GM19043 (cell line): ENCODE measurements around the gene LCE1D.

Experiments
- ATAC-seq: cut with Tn5 transposase; IDR thresholded peaks from one replicate; pipeline ENCODE4 v1.9.1; 2021; ENCODE audit warnings: low read depth; ENCODE audit not compliant: unreplicated experiment

Gene LCE1D

DNA sequence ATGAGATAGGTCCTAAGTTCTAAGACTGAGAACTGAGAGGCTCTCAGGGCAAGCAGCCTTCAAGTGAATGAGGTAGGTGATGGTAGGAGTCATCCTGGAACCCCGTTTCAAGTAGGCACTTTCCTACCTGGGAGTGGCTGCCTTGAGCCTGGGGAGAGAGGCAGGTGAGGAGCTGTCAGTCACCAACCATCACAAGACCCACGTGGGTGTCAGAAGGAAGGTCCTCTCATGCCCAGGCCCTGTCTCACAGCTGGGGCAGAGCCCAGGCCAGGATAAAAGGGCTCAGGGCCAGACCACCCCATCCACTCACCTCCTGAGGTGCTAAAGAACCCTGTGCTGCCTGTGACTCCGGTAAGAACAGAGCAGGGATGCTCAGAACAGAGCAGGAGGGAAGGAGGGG lies at the start of gene LCE1D:
LCE1D (plus strand) TSS at position 301 of the 400 bp plus-strand sequence. CDS start 1,074 bp downstream, outside the sequence.
- ATAC-seq = no peak

DNA sequence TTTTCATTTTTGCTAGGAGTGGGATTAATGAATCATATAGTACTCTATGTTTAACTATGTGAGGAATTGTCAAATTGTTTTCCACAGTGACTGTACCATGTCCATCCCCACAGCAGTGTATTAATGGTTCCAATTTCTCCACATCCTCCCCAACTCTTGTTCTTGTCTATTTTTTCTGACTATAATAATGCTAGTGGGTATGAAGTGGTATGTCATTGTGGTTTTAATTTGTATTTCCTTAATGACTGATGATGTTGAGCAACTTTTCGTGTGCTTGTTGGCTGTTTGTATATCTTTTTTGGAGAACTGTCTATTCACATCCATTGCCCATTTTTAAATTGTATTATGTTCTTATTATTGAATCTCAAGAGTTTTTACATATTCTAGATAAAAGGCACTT lies 48.7 kb upstream of the LCE1D start:
- ATAC-seq = no peak

- ATAC-seq = no peak
Measured at GRCh38 chr1:152752225-152752624, 44.3 kb upstream of the LCE1D start.

DNA sequence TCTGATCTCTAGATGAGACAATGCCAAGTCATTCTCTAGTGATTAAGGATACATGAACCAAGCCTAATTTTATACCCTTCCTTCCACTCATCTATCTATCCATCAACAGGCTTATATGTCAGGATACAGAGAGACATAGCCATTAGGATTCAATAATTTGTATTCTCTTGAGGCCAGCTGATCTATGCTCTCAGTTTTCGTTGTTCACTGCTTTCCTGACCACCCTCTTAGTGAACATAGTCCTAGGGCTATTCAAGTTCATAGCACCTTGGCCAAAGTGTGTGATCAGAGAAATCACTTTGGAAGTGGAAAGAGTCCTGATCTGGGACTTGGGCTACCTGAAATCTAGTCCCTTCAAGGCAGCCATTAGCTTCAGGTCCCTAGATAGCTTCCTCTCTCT lies 42.9 kb upstream of the LCE1D start:
- no peak for ATAC-seq

DNA sequence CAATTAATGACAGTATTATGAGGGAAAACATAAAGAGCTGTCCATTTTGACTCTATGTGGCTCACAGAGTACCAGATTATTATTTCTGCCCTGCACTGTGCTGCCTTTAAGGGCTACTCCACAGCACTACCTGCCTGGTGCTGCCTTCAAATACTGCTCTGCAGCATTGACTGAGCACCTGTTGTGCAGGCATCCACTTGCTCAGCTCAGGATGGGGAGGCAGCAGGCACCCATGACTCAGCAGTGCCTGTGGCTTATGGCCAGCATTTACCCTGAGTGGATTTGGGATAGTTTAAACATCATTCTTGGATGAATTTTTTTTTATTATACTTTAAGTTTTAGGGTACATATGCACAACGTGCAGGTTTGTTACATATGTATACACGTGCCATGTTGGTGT lies 39.6 kb upstream of the LCE1D start:
- no peak for ATAC-seq

DNA sequence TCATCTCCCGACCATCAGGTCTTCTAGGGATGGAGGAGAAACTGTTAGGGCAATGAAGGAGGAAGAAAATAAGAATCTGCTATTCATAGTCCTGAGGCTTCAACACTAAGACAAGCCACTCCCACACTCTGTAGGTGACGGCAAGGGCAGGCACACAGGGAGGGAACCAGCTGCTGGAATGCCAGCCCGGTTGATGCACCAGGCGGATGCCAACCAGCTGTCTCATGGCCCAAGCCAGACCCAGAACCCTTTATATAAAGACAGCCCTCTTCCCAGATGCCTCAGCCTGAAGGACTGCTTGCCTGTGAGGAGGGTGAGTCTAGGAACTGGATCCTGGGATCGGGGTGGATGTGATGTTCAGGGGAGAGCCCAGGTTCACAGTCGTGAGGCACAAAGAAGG lies 38.8 kb upstream of the LCE1D start, which contains the start of gene KPRP:
KPRP (plus strand) TSS at position 279 of the 400 bp plus-strand sequence. CDS start 1,564 bp downstream, outside the sequence.
- ATAC-seq = no peak

- ATAC-seq = no peak
Measured at GRCh38 chr1:152758636-152759035, 37.9 kb upstream of the LCE1D start.

GRCh38 chr1:152759453-152760173 lies 36.9 kb upstream of the LCE1D start:
- ATAC-seq = no peak

GRCh38 chr1:152760551-152761190 lies 35.9 kb upstream of the LCE1D start:
- no peak for ATAC-seq

GRCh38 chr1:152761609-152762213 lies 34.8 kb upstream of the LCE1D start:
- no peak for ATAC-seq

- ATAC-seq = no peak
Measured at GRCh38 chr1:152768847-152769533, 27.5 kb upstream of the LCE1D start.

DNA sequence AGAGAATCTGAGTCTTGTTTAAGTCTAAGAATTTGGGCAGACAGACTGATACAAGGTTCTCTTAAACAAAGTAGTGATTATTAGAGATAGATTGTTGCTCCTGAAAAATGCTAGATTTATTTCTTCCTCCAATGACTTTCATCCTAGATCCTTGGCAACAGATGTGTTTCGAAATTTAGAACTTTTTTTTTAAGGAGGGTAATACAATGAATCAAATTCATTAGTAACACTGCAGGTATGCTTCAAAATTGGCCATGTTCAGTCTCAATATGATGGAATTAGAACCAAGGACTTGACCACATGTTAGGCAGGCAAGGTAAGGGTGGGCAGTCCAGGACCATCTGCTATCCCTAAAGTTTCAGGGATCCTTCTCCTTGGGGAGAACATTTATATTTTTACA lies 26.1 kb upstream of the LCE1D start:
- ATAC-seq = no peak

DNA sequence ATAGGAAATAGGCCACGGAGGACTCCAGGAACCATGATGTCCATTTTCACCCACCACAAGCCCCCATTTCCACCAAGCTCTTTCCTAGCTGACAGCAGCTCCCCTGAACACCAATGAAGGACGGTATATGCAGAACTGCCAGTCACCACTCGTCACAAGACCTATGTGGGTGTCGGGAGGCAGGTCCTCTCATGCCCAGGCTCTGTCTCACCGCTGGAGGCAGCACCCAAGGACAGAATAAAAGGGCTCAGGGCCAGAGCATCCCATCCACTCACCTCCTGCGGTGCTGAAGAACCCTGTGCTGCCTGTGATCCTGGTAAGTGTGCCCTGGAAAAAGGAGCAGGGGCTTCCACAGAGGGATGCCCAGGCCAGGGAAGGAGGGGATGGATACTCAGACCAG lies 21.6 kb upstream of the LCE1D start, which contains the start of gene LCE1F:
LCE1F (plus strand) TSS at position 266 of the 400 bp plus-strand sequence. CDS start 1,232 bp downstream, outside the sequence.
- ATAC-seq = no peak

DNA sequence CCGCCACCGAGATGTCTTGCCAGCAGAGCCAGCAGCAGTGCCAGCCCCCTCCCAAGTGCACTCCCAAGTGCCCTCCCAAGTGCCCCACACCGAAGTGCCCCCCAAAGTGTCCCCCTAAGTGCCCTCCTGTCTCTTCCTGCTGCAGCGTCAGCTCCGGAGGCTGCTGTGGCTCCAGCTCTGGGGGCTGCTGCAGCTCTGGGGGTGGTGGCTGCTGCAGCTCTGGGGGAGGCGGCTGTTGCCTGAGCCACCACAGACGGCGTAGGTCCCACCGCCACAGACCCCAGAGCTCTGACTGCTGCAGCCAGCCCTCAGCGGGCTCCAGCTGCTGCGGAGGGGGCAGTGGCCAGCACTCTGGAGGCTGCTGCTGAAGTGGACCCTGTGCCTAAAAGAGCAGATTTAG lies 20.2 kb upstream of the LCE1D start:
- no peak for ATAC-seq

- no peak for ATAC-seq
Measured at GRCh38 chr1:152777510-152778137, 18.9 kb upstream of the LCE1D start.

DNA sequence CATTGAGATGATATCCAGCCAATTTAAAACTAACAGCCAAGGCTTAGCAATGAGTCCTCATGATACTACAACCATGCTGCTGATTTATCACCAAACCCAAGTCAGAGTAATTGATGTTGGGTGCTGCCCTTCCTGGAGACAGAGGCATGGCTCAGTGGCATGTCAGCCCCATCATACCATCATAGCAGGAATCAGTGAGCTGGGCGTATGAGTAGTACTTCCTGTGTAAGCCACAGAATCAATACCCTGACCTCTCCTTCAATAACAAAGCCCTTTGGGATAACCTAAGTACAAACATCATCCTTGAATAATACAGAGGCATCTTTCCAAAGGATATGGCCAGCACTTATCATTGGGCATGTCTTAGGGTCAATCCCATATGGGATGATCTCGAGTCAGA lies 13.4 kb upstream of the LCE1D start:
- ATAC-seq = no peak

DNA sequence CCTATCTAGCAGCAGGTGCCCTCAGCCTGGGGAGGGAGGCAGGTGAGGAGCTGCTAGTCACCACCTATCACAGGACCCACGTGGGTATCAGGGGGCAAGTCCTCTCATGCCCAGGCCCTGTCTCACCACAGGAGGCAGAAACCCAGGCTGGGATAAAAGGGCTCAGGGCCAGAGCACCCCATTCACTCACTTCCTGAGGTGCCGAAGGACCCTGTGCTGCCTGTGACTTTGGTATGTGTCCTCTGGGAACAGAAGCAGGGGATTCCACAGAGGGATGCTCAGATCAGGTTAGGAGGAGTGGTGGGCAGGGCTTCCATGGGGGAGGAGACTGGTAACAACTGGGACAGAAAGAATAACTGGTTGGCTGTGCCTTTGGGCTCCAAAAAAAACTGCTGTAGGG lies 10.4 kb upstream of the LCE1D start, which contains the start of gene LCE1E:
LCE1E (plus strand) TSS at position 181 of the 400 bp plus-strand sequence. CDS start 1,043 bp downstream, outside the sequence.
- no peak for ATAC-seq

DNA sequence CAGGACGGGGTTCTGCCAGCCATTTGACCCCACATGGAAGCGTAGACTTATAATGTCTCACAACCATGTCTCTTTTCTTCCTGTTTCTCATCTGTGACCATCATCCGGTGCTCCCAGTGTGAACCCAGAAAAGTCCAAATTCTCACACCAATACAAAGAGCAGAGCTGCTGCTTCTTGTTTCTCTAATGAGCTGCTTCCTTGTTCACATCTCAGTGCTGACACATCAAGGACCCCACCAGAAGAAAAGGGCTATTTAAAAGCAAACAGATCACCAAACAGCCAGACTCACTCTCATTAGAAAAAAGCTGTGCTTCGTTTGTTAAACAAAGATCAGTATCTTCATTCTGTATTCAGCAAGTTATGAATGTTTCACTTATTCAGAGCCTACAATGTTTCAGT lies 835 bp upstream of the LCE1D start:
- ATAC-seq = no peak

DNA sequence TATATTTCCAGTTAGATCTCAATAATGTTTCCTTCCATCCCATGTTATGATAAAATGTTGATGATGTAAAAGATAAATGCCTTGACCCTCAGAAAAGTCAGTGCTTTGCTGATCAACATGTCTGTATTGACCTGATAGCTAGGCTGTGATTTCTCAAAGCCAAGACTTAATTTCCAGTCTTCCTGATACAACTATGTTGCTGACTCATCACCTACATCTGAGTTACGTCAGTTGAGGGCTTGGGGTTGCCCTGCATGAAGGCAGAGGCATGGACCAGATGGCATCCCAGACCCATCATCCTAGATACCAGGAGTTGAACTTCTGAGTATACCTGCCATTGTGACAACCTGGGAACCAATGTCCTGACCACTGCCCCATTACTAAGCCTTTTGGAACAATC lies 4.8 kb downstream of the LCE1D start:
- ATAC-seq = no peak

DNA sequence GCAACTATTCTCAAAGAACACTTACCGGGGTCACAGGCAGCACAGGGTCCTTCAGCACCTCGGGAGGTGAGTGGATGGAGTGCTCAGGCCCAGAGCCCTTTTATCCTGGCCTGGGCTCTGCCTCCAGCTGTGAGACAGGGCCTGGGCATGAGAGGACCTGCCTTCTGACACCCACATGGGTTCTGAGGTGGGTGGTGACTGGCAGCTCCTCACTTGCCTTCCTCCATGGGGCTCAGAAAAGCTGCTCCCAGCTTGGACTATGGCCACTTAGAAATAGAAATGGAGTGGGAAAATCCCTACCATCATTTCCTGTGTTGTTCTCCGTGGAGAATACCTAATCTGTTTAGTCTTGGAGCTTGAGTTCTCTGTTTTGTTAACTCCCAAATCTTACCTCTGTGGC lies 10.1 kb downstream of the LCE1D start, which contains the start of gene LCE1C:
LCE1C (minus strand) TSS at position 76 of the 400 bp plus-strand sequence. CDS start 1,173 bp downstream, outside the sequence.
- ATAC-seq = no peak
